ENCODE measurements around the gene CCDC92. TPM values are rescaled to one million over a fixed set of nuclear protein-coding genes. Genes with fewer than 3 reads are reported as not detected.

The CCDC92 gene
- total RNA-seq, 1 experiment from 2014 or later, result 16.8 TPM

DNA sequence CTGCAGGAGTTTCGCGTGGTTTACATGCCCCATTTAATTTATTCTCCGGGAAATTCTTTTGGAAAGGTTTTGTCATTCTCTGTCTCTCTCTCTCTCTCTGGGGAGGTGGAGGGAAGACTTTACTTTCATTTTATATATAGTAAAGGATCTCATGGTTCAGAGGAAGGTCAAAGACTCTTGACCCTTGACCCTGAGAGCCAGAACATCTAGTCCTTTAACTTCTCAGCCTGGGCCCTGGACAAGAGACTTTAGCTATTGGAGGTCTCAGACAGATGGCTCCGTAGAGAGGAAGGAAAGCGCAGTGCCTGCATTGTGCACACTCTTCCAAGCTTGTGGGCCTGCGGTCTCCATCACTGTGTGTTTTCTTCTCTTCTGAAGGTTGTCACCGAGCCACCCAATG is 43.7 kb downstream of the CCDC92 start:
- no peaks in the 10 kb centered on the region for H3K4me1 Mint-ChIP-seq (ENCODE audit: low read depth, unreplicated experiment)
- H3K9me3 Mint-ChIP-seq (ENCODE audit: unreplicated experiment), result no peaks in the 10 kb centered on the region
- no peaks in the 10 kb centered on the region for H3K27me3 Mint-ChIP-seq (ENCODE audit: insufficient read depth, unreplicated experiment)
- Histone ChIP-seq H3K9me3 (no peaks in the 10 kb centered on the region), H3K4me1 (no peaks in the 10 kb centered on the region), H3K36me3 (ENCODE audit: control insufficient read depth, insufficient read depth, low read length) (no peaks in the 10 kb centered on the region), H3K4me3 (ENCODE audit: low read depth, low read length) (no peak overlapping the region), H3K27me3 (replicated peaks; ENCODE audit: control insufficient read depth, insufficient read depth, low read length) (no peaks in the 10 kb centered on the region)
- BruUV-seq (replicated peaks), result no TSS peak
- intact Hi-C loops (cut with micrococcal nuclease; ENCODE audit: unreplicated experiment), result loop anchor here (1.0 to 2.0 kb wide), 2 partner anchors 120 to 128 kb away; no protein-coding TSS in a partner anchor
- H3K36me3 Mint-ChIP-seq (ENCODE audit: insufficient read depth, unreplicated experiment), result no peaks in the 10 kb centered on the region
- TF ChIP-seq, protein P1, sequence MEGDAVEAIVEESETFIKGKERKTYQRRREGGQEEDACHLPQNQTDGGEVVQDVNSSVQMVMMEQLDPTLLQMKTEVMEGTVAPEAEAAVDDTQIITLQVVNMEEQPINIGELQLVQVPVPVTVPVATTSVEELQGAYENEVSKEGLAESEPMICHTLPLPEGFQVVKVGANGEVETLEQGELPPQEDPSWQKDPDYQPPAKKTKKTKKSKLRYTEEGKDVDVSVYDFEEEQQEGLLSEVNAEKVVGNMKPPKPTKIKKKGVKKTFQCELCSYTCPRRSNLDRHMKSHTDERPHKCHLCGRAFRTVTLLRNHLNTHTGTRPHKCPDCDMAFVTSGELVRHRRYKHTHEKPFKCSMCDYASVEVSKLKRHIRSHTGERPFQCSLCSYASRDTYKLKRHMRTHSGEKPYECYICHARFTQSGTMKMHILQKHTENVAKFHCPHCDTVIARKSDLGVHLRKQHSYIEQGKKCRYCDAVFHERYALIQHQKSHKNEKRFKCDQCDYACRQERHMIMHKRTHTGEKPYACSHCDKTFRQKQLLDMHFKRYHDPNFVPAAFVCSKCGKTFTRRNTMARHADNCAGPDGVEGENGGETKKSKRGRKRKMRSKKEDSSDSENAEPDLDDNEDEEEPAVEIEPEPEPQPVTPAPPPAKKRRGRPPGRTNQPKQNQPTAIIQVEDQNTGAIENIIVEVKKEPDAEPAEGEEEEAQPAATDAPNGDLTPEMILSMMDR (IDR thresholded peaks at IDR 0.05; ENCODE audit: insufficient read depth in 1 of 2, low read depth in 1 of 2, low read length in 1 of 2, severe bottlenecking in 1 of 2, unreplicated experiment in 1 of 2), result no peak
- DNase-seq, result no peak
- CTCF ChIA-PET, result interaction anchor here (0.6 kb wide), 1 partner anchor 157 kb away, joined by 3 read pairs; no protein-coding TSS in a partner anchor
- H3K4me3 Mint-ChIP-seq (ENCODE audit: unreplicated experiment), result no peak overlapping the region
- POLR2A ChIA-PET, result no interaction called here
- no peak overlapping the region for H3K27ac Mint-ChIP-seq (ENCODE audit: unreplicated experiment)

DNA sequence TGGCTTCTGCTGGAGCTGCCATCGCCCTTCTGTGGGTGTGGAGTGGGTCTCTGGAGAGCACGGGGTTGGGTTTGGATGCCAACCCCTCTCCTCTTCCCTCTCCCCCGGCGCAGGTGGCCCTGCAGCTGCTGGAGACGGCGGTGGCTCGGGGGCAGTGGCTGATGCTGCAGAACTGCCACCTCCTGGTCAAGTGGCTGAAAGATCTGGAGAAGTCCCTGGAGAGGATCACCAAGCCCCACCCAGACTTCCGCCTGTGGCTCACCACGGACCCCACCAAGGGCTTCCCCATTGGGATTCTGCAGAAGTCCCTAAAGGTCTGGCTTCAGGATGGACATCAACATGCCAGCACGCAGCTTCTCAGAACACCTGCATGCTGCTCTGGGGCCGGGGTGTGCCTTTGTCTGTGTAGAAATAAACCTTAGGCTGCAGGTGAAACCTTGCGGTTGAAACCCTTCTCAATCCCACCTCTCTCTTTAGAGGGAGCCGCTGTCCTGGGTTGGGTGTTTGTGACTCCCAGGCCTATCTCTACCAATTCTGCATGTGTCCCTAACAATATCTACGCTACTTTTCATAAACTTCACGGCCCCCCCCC is 44.3 kb downstream of the CCDC92 start:
- TF ChIP-seq, protein P1 (IDR thresholded peaks at IDR 0.05; ENCODE audit: insufficient read depth in 1 of 2, low read depth in 1 of 2, low read length in 1 of 2, severe bottlenecking in 1 of 2, unreplicated experiment in 1 of 2), result no peak
- intact Hi-C loops (cut with micrococcal nuclease; ENCODE audit: unreplicated experiment), result loop anchor here (1.0 to 2.0 kb wide), 2 partner anchors 120 to 127 kb away; no protein-coding TSS in a partner anchor
- ChIA-PET POLR2A (no interaction called here), CTCF (no interaction called here)
- Histone ChIP-seq H3K36me3 (ENCODE audit: control insufficient read depth, insufficient read depth, low read length) (no peaks in the 10 kb centered on the region), H3K27me3 (replicated peaks; ENCODE audit: control insufficient read depth, insufficient read depth, low read length) (no peaks in the 10 kb centered on the region), H3K4me1 (no peaks in the 10 kb centered on the region), H3K4me3 (ENCODE audit: low read depth, low read length) (no peak overlapping the region), H3K9me3 (no peaks in the 10 kb centered on the region)
- Mint-ChIP-seq H3K36me3 (ENCODE audit: insufficient read depth, unreplicated experiment) (no peaks in the 10 kb centered on the region), H3K27ac (ENCODE audit: unreplicated experiment) (no peak overlapping the region), H3K4me3 (ENCODE audit: unreplicated experiment) (no peak overlapping the region), H3K4me1 (ENCODE audit: low read depth, unreplicated experiment) (no peaks in the 10 kb centered on the region), H3K27me3 (ENCODE audit: insufficient read depth, unreplicated experiment) (no peaks in the 10 kb centered on the region), H3K9me3 (ENCODE audit: unreplicated experiment) (no peaks in the 10 kb centered on the region)
- peak in 1 of 2 experiments; percentile 31 for DNase-seq
- BruUV-seq (replicated peaks), result no TSS peak

DNA sequence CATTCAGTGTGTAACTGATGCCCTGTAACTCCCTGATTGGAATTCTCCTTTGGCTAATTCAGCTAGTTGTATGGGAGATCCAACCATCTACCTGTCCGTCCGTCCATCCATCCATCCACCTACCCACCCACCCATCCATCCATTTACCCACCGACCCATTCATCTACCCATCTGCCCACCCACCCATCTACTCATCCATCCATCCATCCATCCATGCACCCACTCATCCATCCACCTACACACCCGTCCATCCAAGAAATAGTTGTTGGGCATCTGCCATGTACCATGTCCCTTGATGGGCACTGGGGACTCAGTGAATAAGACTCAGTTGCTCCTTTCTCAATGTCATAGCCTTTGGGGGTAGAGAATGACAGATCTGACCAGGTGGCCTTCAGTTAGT is 48.1 kb downstream of the CCDC92 start:
- Mint-ChIP-seq H3K9me3 (ENCODE audit: unreplicated experiment) (no peaks in the 10 kb centered on the region), H3K27ac (ENCODE audit: unreplicated experiment) (no peak overlapping the region), H3K4me3 (ENCODE audit: unreplicated experiment) (no peak overlapping the region), H3K4me1 (ENCODE audit: low read depth, unreplicated experiment) (no peaks in the 10 kb centered on the region), H3K27me3 (ENCODE audit: insufficient read depth, unreplicated experiment) (no peaks in the 10 kb centered on the region), H3K36me3 (ENCODE audit: insufficient read depth, unreplicated experiment) (no peaks in the 10 kb centered on the region)
- Histone ChIP-seq H3K9me3 (no peaks in the 10 kb centered on the region), H3K4me1 (no peaks in the 10 kb centered on the region), H3K27me3 (replicated peaks; ENCODE audit: control insufficient read depth, insufficient read depth, low read length) (no peaks in the 10 kb centered on the region), H3K36me3 (ENCODE audit: control insufficient read depth, insufficient read depth, low read length) (no peaks in the 10 kb centered on the region), H3K4me3 (ENCODE audit: low read depth, low read length) (no peak overlapping the region)
- BruUV-seq (replicated peaks), result no TSS peak
- ChIA-PET POLR2A (no interaction called here), CTCF (no interaction called here)
- TF ChIP-seq, protein P1 (IDR thresholded peaks at IDR 0.05; ENCODE audit: insufficient read depth in 1 of 2, low read depth in 1 of 2, low read length in 1 of 2, severe bottlenecking in 1 of 2, unreplicated experiment in 1 of 2), result no peak
- no peak for DNase-seq
- intact Hi-C loops (cut with micrococcal nuclease; ENCODE audit: unreplicated experiment), result no loop called here
